Measurements from ENCODE around the gene BLOC1S4. TPM values are rescaled to one million over a fixed set of nuclear protein-coding genes. Genes with fewer than 3 reads are reported as not detected.

Gene BLOC1S4
- total RNA-seq, 2 donors from 2014 or later = 16.5 to 17.1 TPM

DNA sequence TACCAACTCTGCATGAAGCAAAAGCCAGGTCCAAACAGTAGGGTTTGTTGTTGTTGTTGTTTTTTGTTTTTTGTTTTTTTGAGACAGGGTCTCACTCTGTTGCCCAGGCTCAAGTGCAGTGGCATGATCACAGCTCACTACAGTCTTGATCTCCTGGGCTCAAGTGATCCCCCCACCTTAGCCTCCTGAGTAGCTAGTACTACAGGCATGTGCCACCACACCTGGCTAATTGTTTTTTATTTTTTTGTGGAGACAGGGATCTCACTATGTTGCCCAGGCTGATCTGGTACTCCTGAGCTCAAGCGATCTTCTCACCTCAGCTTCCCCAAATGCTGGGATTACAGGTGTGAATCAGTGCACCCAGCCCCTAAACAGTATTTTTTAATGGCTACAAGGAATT, 16.1 kb upstream of the BLOC1S4 start:
- intact Hi-C loops (cut with DNase I) = no loop called here
- no peak for ATAC-seq
- H3K4me1 ChIP-seq = peaks cover 14% of the 10 kb centered on the region
- H3K9me3 ChIP-seq = no peaks in the 10 kb centered on the region
- no peak overlapping the region for H3K4me3 ChIP-seq
- no peaks in the 10 kb centered on the region for H3K27me3 ChIP-seq
- no peak for TF ChIP-seq POLR2A (IDR thresholded peaks at IDR 0.05)
- TF ChIP-seq, protein P1, sequence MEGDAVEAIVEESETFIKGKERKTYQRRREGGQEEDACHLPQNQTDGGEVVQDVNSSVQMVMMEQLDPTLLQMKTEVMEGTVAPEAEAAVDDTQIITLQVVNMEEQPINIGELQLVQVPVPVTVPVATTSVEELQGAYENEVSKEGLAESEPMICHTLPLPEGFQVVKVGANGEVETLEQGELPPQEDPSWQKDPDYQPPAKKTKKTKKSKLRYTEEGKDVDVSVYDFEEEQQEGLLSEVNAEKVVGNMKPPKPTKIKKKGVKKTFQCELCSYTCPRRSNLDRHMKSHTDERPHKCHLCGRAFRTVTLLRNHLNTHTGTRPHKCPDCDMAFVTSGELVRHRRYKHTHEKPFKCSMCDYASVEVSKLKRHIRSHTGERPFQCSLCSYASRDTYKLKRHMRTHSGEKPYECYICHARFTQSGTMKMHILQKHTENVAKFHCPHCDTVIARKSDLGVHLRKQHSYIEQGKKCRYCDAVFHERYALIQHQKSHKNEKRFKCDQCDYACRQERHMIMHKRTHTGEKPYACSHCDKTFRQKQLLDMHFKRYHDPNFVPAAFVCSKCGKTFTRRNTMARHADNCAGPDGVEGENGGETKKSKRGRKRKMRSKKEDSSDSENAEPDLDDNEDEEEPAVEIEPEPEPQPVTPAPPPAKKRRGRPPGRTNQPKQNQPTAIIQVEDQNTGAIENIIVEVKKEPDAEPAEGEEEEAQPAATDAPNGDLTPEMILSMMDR (IDR thresholded peaks at IDR 0.05) = no peak
- 96 to 100% methylated on average over 1 of the region's 1 CpG for WGBS, 2 donors
- no peaks in the 10 kb centered on the region for H3K36me3 ChIP-seq (replicated peaks in 1 of 2; ENCODE audit: insufficient read depth in 1 of 2, low read depth in 2 of 2)
- DNase-seq = no peak
- H3K27ac ChIP-seq = no peak overlapping the region

DNA sequence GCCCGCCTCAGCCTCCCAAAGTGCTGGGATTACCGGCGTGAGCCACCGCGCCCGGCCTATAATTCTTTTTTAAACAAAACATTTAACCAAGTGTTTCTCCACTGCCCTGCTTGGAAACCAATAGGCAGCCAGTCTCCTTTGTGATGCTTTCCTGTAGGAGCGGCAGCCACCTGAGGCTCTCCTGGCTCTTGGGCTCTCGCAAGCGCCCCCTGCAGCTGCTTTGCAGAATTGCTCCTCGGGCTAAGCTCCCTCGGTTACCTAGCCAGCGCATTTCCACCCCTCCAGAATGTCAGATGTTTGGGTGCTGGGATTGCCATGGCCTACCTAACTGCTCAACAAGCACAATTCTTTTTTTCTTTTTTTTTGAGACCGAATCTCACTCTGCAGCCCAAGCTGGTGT, 14.6 kb upstream of the BLOC1S4 start:
- ATAC-seq (no peak), DNase-seq (no peak)
- H3K27ac ChIP-seq = no peak overlapping the region
- H3K9me3 ChIP-seq = no peaks in the 10 kb centered on the region
- no peaks in the 10 kb centered on the region for H3K27me3 ChIP-seq
- no peak for TF ChIP-seq POLR2A (IDR thresholded peaks at IDR 0.05)
- peaks cover 17% of the 10 kb centered on the region for H3K4me1 ChIP-seq
- intact Hi-C loops (cut with DNase I) = no loop called here
- no peak overlapping the region for H3K4me3 ChIP-seq
- WGBS, 2 donors = 85 to 89% methylated on average over 13 of the region's 13 CpGs
- no peaks in the 10 kb centered on the region for H3K36me3 ChIP-seq (replicated peaks in 1 of 2; ENCODE audit: insufficient read depth in 1 of 2, low read depth in 2 of 2)

DNA sequence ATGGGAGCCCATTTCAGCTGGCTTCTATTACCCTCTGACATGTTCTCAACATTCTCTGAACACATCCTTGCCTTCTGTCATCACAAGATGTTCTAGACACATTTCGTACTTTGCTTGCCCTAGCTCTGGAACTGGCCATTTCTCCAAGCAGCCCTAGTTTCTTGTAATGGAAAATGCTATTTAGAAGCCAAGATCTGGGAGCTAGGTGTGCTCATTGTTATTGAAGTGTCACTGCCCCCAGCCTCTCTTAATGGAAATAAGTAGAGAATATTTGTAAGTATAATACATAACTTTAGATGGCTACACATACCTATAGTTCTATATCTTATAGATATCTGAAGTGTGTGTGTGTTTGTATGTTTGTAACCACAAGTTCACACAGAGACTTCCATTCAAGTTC, 13.2 kb upstream of the BLOC1S4 start:
- Histone ChIP-seq H3K27ac (no peak overlapping the region), H3K9me3 (no peaks in the 10 kb centered on the region), H3K4me3 (no peak overlapping the region), H3K36me3 (replicated peaks in 1 of 2; ENCODE audit: insufficient read depth in 1 of 2, low read depth in 2 of 2) (no peaks in the 10 kb centered on the region), H3K4me1 (peaks cover 31% of the 10 kb centered on the region), H3K27me3 (no peaks in the 10 kb centered on the region)
- ATAC-seq = no peak
- WGBS, 2 donors = 0% methylated on average over 1 of the region's 1 CpG
- TF ChIP-seq, protein P1 (IDR thresholded peaks at IDR 0.05) = no peak
- TF ChIP-seq POLR2A (IDR thresholded peaks at IDR 0.05) = no peak
- intact Hi-C loops (cut with DNase I) = no loop called here
- no peak for DNase-seq

DNA sequence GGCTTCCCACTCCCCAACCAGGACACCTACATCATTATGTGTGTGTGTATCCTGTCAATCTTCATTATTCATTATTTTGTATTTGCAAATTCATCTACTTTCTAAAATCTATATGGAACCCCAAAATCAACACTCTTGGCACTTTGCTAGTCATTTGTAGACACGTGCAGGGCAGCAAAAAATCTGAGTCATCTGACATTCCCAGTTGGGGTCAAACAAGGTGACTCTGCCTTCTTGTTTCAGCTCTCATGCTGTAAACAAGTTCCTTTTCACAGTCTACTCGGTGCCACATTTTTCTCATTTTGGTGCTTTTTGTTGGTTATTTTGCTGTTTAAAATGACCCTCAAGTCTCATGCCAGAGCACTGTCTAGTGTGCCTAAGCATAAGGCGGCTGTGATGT, 12.2 kb upstream of the BLOC1S4 start:
- intact Hi-C loops (cut with DNase I) = no loop called here
- Histone ChIP-seq H3K9me3 (no peaks in the 10 kb centered on the region), H3K36me3 (replicated peaks in 1 of 2; ENCODE audit: insufficient read depth in 1 of 2, low read depth in 2 of 2) (no peaks in the 10 kb centered on the region), H3K4me1 (peaks cover 39% of the 10 kb centered on the region), H3K27me3 (no peaks in the 10 kb centered on the region), H3K27ac (no peak overlapping the region), H3K4me3 (no peak overlapping the region)
- TF ChIP-seq, protein P1 (IDR thresholded peaks at IDR 0.05) = no peak
- TF ChIP-seq POLR2A (IDR thresholded peaks at IDR 0.05) = no peak
- WGBS, 2 donors = 65 to 68% methylated on average over 3 of the region's 3 CpGs
- ATAC-seq = no peak
- DNase-seq = no peak

DNA sequence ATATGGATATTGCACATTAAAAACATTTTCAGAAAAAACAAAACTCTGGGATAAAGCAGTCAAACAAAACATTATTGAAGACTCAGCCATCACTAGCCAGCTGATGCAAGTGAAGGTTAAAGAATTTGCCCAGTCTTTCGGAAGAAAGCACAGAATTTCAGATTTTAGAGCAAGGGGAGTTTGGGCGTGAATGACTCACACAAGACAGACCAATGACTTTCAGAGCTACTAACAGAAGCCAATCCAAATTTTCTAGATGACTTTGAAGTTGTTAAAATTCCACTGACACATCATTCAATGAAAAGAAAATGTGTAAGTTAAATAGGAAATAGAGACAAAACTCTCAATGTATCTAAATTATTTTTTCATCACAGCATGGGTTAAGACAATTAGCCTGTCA, 10.3 kb upstream of the BLOC1S4 start:
- Histone ChIP-seq H3K36me3 (replicated peaks in 1 of 2; ENCODE audit: insufficient read depth in 1 of 2, low read depth in 2 of 2) (no peaks in the 10 kb centered on the region), H3K4me1 (peaks cover 46% of the 10 kb centered on the region), H3K27ac (no peak overlapping the region), H3K9me3 (no peaks in the 10 kb centered on the region), H3K27me3 (no peaks in the 10 kb centered on the region), H3K4me3 (no peak overlapping the region)
- intact Hi-C loops (cut with DNase I) = no loop called here
- no peak for ATAC-seq
- TF ChIP-seq, protein P1 (IDR thresholded peaks at IDR 0.05) = no peak
- TF ChIP-seq POLR2A (IDR thresholded peaks at IDR 0.05) = no peak
- DNase-seq = no peak
- WGBS, 2 donors = 93% methylated on average over 2 of the region's 2 CpGs

Data from body of pancreas (tissue), 4 donors.